DOHH2 (cell line): ENCODE measurements around the gene TBC1D4.

Experiments
- H3F3A ChIP-seq: fragments of 200-600 bp; sonication (generic), shearing (Covaris generic); 2 replicates; pipeline ENCODE4 v1.6.0; 2016; ENCODE audit warnings: antibody characterized with exemption, mild to moderate bottlenecking; ENCODE audit not compliant: control insufficient read depth, insufficient read depth
- H3K27ac ChIP-seq: fragments of 200-600 bp; sonication (generic); 2 replicates; pipeline ENCODE4 v1.5.1; 2014; ENCODE audit warnings: low read depth, mild to moderate bottlenecking, low read length, moderate library complexity
- H3K27me3 ChIP-seq: fragments of 200-600 bp; sonication (generic); 2 replicates; pipeline ENCODE4 v1.6.1; 2014; ENCODE audit warnings: mild to moderate bottlenecking, low read length, mixed read lengths; ENCODE audit not compliant: control insufficient read depth
- H3K36me3 ChIP-seq: fragments of 200-600 bp; sonication (generic); 2 replicates; pipeline ENCODE4 v1.6.1; 2014; ENCODE audit warnings: mild to moderate bottlenecking, low read length, moderate library complexity, mixed read lengths; ENCODE audit not compliant: control insufficient read depth
- H3K4me1 ChIP-seq: fragments of 200-600 bp; sonication (generic); 2 replicates; pipeline ENCODE4 v1.6.1; 2014; ENCODE audit warnings: mild to moderate bottlenecking, low read length, mixed read lengths; ENCODE audit not compliant: control insufficient read depth
- H3K4me2 ChIP-seq: fragments of 200-600 bp; sonication (generic); 2 replicates; pipeline ENCODE4 v1.6.0; 2014; ENCODE audit warnings: mild to moderate bottlenecking, low read length, moderate library complexity
- H3K4me3 ChIP-seq: fragments of 200-600 bp; sonication (generic); 2 replicates; pipeline ENCODE4 v1.5.1; 2014; ENCODE audit warnings: mild to moderate bottlenecking, low read length, mixed read lengths
- H3K79me2 ChIP-seq: fragments of 200-600 bp; sonication (generic); 2 replicates; pipeline ENCODE4 v1.6.1; 2014; ENCODE audit warnings: mild to moderate bottlenecking, low read length, mixed read lengths; ENCODE audit not compliant: control insufficient read depth
- H3K9me2 ChIP-seq: fragments of 200-600 bp; sonication (generic); replicated peaks from 2 replicates; pipeline ENCODE4 v1.6.1; 2014; ENCODE audit warnings: mild to moderate bottlenecking, low read length, mixed read lengths; ENCODE audit not compliant: control insufficient read depth
- H3K9me3 ChIP-seq: fragments of 200-600 bp; sonication (generic); 2 replicates; pipeline ENCODE4 v1.6.1; 2014; ENCODE audit warnings: antibody characterized with exemption, low read length, mixed read lengths; ENCODE audit not compliant: control insufficient read depth, insufficient read depth
- H4K20me1 ChIP-seq: fragments of 200-600 bp; sonication (generic); 2 replicates; pipeline ENCODE4 v1.6.0; 2014; ENCODE audit warnings: low read depth, mild to moderate bottlenecking, antibody characterized with exemption, low read length, moderate library complexity; ENCODE audit not compliant: control insufficient read depth, insufficient read depth
- EZH2phosphoT487 ChIP-seq: fragments of 200-600 bp; sonication (generic); IDR thresholded peaks from 2 replicates; pipeline ENCODE4 v1.6.1; 2017; ENCODE audit warnings: borderline replicate concordance, mild to moderate bottlenecking, antibody characterized with exemption, low read length, moderate library complexity, mixed read lengths
- TF ChIP-seq, protein P1 (sequence below): fragments of 200-600 bp; sonication (generic); IDR thresholded peaks from one replicate; pipeline ENCODE4 v1.5.1; 2014; ENCODE audit warnings: antibody characterized with exemption, mild to moderate bottlenecking, low read depth, low read length; ENCODE audit not compliant: poor library complexity, severe bottlenecking

Gene TBC1D4

DNA sequence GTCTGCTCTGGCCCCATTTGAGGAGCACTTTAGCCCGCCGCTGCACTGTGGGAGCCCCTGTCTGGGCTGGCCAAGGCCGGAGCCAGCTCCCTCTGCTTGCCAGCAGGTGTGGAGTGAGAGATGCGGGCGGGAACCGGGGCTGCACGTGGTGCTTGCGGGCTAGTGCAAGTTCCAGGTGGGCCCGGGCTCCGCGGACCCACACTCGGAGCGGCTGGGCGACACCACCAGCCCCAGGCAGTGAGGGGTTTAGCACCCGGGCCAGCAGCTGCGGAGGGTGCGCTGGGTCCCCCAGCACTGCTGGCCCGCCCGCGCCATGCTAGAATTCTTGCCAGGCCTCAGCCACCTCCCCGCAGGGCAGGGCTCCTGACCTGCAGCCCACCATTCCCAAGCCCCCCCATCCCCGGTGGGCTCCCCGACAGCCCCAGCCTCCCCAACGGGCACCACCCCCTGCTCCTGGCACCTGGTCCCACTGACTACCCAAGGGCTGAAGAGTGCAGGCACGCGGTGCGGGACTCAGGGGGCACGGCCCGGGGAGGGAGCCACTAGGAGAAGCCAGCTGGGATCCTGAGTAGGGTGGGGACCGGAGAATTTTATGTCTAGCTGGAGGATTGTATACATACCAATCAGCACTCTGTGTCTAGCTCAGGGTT, 36.6 kb upstream of the TBC1D4 start:
- no peaks in the 10 kb centered on the region for H3K36me3 ChIP-seq
- no peak overlapping the region for H3K4me2 ChIP-seq
- H3K9me2 ChIP-seq = no peaks in the 10 kb centered on the region
- H3K27me3 ChIP-seq = no peaks in the 10 kb centered on the region
- H3K4me3 ChIP-seq = no peak overlapping the region
- no peak overlapping the region for H3K27ac ChIP-seq
- TF ChIP-seq, protein P1, sequence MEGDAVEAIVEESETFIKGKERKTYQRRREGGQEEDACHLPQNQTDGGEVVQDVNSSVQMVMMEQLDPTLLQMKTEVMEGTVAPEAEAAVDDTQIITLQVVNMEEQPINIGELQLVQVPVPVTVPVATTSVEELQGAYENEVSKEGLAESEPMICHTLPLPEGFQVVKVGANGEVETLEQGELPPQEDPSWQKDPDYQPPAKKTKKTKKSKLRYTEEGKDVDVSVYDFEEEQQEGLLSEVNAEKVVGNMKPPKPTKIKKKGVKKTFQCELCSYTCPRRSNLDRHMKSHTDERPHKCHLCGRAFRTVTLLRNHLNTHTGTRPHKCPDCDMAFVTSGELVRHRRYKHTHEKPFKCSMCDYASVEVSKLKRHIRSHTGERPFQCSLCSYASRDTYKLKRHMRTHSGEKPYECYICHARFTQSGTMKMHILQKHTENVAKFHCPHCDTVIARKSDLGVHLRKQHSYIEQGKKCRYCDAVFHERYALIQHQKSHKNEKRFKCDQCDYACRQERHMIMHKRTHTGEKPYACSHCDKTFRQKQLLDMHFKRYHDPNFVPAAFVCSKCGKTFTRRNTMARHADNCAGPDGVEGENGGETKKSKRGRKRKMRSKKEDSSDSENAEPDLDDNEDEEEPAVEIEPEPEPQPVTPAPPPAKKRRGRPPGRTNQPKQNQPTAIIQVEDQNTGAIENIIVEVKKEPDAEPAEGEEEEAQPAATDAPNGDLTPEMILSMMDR = no peak
- TF ChIP-seq EZH2phosphoT487 = no peak
- H3K4me1 ChIP-seq = peaks cover 8% of the 10 kb centered on the region
- peaks cover 26% of the 10 kb centered on the region; the same call in 1 of the 2 replicates for H3K9me3 ChIP-seq
- H3F3A ChIP-seq = no peaks in the 10 kb centered on the region
- H4K20me1 ChIP-seq = no peaks in the 10 kb centered on the region
- no peaks in the 10 kb centered on the region for H3K79me2 ChIP-seq

DNA sequence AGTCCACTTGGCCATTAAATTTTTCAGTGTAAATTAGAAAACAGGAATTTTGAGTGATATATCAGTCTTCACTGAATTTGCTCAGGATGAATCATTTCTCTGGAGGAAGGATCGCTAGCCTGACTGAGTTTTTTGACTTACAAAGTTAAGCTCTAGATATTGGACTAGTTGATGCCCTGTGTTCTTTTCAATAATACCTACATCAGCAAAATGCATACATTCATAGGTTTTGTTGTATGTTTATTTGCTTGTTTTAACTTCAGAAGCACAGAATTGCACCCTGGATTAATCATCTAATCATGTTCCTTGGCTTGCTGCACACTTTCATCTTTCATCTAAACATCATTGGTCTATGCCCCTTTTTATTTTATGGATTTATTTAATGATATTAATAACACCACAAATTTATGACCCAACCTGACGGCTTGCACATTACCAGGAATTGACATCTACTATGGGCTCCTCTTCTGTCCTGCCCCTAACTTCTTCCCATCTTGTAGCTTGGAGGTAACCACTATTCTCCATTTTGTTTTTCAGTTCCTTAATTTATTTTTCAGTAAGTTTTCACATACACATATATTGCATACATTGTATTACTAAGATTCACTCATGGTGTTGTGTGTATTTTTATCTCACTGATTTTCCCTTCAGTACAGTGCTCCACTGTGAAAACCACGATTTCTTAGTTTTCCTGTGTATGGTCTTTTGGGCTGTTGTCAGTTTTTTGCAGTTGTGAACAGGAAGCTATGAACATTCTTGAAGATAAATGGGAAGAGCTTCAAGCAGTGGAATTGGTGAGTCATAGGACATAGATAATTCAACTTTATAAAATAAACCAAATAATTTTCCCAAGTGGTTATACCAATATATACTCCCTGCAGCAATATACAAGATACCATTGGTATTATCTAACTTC, 32.4 kb upstream of the TBC1D4 start:
- TF ChIP-seq EZH2phosphoT487 = no peak
- TF ChIP-seq, protein P1 = no peak
- Histone ChIP-seq H3K9me2 (no peaks in the 10 kb centered on the region), H3K9me3 (peaks cover 4% of the 10 kb centered on the region; the same call in 1 of the 2 replicates), H3F3A (0 out of 2 replicates have a peak, but pooled peaks cover 1% of the 10 kb centered on the region), H3K4me3 (no peak overlapping the region), H3K4me2 (no peak overlapping the region), H3K4me1 (peaks cover 8% of the 10 kb centered on the region), H3K27ac (no peak overlapping the region), H3K79me2 (no peaks in the 10 kb centered on the region), H3K27me3 (no peaks in the 10 kb centered on the region), H4K20me1 (no peaks in the 10 kb centered on the region), H3K36me3 (no peaks in the 10 kb centered on the region)

DNA sequence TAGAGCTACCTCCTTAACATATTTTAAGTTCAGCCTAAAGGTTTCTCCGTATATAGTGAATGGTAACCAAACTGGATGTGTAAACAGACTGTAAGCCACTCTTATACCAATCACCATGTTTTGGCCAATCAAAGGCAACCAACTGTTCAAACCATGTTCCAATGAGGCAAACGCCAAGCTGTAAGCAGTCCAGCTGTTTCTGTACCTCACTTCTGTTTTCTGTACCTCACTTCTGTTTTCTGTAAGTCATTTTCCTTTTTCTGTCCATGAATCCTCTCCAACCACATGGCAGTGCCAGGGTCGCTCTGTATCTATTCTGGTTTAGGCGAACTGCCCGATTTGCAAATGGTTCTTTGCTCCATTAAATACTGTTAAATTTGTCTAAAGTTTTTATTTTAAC, 31.3 kb upstream of the TBC1D4 start:
- Histone ChIP-seq H3K36me3 (no peaks in the 10 kb centered on the region), H4K20me1 (no peaks in the 10 kb centered on the region), H3K79me2 (no peaks in the 10 kb centered on the region), H3K27me3 (no peaks in the 10 kb centered on the region), H3F3A (0 out of 2 replicates have a peak, but pooled peaks cover 5% of the 10 kb centered on the region), H3K4me2 (no peak overlapping the region), H3K27ac (no peak overlapping the region), H3K4me3 (no peak overlapping the region), H3K9me3 (peaks cover 4% of the 10 kb centered on the region; the same call in 1 of the 2 replicates), H3K9me2 (no peaks in the 10 kb centered on the region), H3K4me1 (peaks cover 8% of the 10 kb centered on the region)
- TF ChIP-seq EZH2phosphoT487 = no peak
- TF ChIP-seq, protein P1 = no peak
